HEK293T (cell line): Measurements from ENCODE around the gene ARHGEF25.
"Not testable (repeated sequence)": the region's sequence is repeated elsewhere in the genome, so short reads cannot be mapped to it uniquely, and the experiment has no call there.

ENCODE experiments used
- CTCF ChIA-PET: fragments of 350-600 bp; formaldehyde crosslinking; extraction: SDS; loops from one replicate; lab custom pipeline; 2021; ENCODE audit warnings: antibody characterized with exemption, inconsistent platforms; lab: Yijun Ruan, JAX
- POLR2A ChIA-PET: fragments of 350-600 bp; formaldehyde crosslinking; extraction: SDS; loops from one replicate; lab custom pipeline; 2020; ENCODE audit warnings: antibody characterized with exemption, inconsistent platforms; lab: Yijun Ruan, JAX
- DNase-seq: peaks from one replicate; pipeline ENCODE4 v3.0.0; 2012; ENCODE audit warnings: mixed read lengths; ENCODE audit errors: extremely low spot score
- ARNT ChIP-seq: fragments of 450-650 bp; IDR thresholded peaks from 2 replicates; pipeline ENCODE4 v1.6.1; 2017; ENCODE audit warnings: mild to moderate bottlenecking
- BHLHE40 ChIP-seq: fragments of 450-650 bp; IDR thresholded peaks from 2 replicates; pipeline ENCODE4 v1.6.1; 2016; ENCODE audit warnings: mild to moderate bottlenecking, moderate library complexity, borderline replicate concordance
- CTBP1 ChIP-seq: fragments of 450-650 bp; IDR thresholded peaks from 2 replicates; pipeline ENCODE4 v1.6.1; 2016; ENCODE audit warnings: borderline replicate concordance
- ELF4 ChIP-seq: fragments of 450-650 bp; IDR thresholded peaks from 2 replicates; pipeline ENCODE4 v1.6.1; 2017; ENCODE audit warnings: antibody characterized with exemption
- FOXA1 ChIP-seq: fragments of 450-650 bp; IDR thresholded peaks from 2 replicates; pipeline ENCODE4 v1.6.1; 2016; ENCODE audit warnings: mild to moderate bottlenecking
- FOXK2 ChIP-seq: fragments of 450-650 bp; IDR thresholded peaks from 2 replicates; pipeline ENCODE4 v1.6.1; 2016; ENCODE audit warnings: mild to moderate bottlenecking
- FOXM1 ChIP-seq: fragments of 450-650 bp; IDR thresholded peaks from 2 replicates; pipeline ENCODE4 v1.6.1; 2017; ENCODE audit warnings: mild to moderate bottlenecking, borderline replicate concordance
- HDGF ChIP-seq: fragments of 450-650 bp; IDR thresholded peaks from 2 replicates; pipeline ENCODE4 v1.6.1; 2017; ENCODE audit warnings: antibody characterized with exemption, borderline replicate concordance
- L3MBTL2 ChIP-seq: fragments of 450-650 bp; conservative IDR thresholded peaks from 2 replicates; pipeline ENCODE4 v1.6.1; 2016; ENCODE audit warnings: mild to moderate bottlenecking
- LEF1 ChIP-seq: fragments of 450-650 bp; IDR thresholded peaks from 2 replicates; pipeline ENCODE4 v1.6.1; 2017; ENCODE audit warnings: mild to moderate bottlenecking, borderline replicate concordance
- NFRKB ChIP-seq: fragments of 450-650 bp; IDR thresholded peaks from 2 replicates; pipeline ENCODE4 v1.6.1; 2016; ENCODE audit warnings: mild to moderate bottlenecking, moderate library complexity
- SP1 ChIP-seq: fragments of 450-650 bp; IDR thresholded peaks from 2 replicates; pipeline ENCODE4 v1.6.1; 2017
- SUZ12 ChIP-seq: fragments of 450-650 bp; IDR thresholded peaks from 2 replicates; pipeline ENCODE4 v1.6.1; 2016; ENCODE audit warnings: mild to moderate bottlenecking
- TARDBP ChIP-seq: fragments of 450-650 bp; IDR thresholded peaks from 2 replicates; pipeline ENCODE4 v1.6.1; 2016
- ZNF384 ChIP-seq: fragments of 450-650 bp; IDR thresholded peaks from 2 replicates; pipeline ENCODE4 v1.6.1; 2016
- TF ChIP-seq, protein P1 (sequence below): fragments of 450-650 bp; IDR thresholded peaks from 2 replicates; pipeline ENCODE4 v1.6.1; 2016

Gene ARHGEF25

GRCh38 chr12:57638096-57638495, 26.9 kb downstream of the ARHGEF25 start:
- POLR2A ChIA-PET, result interaction anchor here (1.2 kb wide), 1 partner anchor 107 kb away, joined by 4 read pairs; the partner anchor contains the start of gene TSPAN31
- no peak for DNase-seq
- CTCF ChIA-PET, result no interaction called here
- TF ChIP-seq BHLHE40, result no peak
- TF ChIP-seq FOXA1, result no peak
- TF ChIP-seq CTBP1, result no peak
- no peak for TF ChIP-seq TARDBP
- no peak for TF ChIP-seq NFRKB
- no peak for TF ChIP-seq SUZ12
- TF ChIP-seq FOXM1, result no peak
- no peak for TF ChIP-seq ARNT
- TF ChIP-seq L3MBTL2, result no peak

DNA sequence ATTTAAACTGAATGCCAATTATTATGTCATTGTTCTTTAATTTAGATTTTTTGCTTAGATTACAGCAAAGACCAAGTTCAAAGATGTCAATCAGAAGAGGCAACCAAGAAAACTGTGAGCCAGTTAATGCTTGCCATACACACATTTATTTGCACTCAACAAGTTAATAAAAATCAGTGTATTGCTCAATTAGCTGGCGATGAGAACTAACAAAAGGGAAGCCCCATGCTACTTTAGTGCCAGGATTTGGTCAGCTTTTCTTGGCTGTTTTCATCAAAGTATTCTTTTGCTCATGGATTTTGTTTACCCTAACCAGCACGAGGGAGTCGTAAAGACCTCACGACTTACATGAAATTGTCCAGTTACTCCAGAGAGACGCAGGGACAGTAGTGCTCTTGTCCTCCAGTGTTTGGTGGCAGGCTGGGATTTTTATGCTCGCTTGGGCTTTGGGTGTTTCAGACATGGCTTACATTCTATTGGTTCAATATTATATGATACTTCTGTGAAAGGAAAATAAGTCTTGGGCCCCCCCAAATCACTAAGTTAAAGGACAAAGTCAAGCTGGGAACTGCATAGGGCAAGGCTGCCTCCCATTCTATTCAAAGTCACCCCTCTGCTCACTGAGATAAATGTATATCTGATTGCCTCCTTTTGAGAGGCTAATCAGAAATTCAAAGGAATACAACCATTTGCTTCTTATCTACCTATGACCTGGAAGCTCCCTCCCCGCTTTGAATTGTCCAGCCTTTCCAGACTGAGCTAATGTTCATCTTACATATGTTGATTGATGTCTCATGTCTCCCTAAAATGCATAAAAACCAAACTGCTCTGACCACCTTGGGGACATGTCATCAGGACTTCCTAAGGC, 29.2 kb downstream of the ARHGEF25 start:
- DNase-seq, result no peak
- ChIA-PET CTCF (interaction anchor here (0.9 to 1.1 kb wide), 2 partner anchors 18 to 86 kb away, joined by 3 to 6 read pairs; no protein-coding TSS in a partner anchor), POLR2A (no interaction called here)
- TF ChIP-seq TARDBP (no peak), FOXA1 (no peak), ZNF384 (no peak), FOXM1 (no peak), ELF4 (no peak), SUZ12 (no peak), LEF1 (no peak)
- TF ChIP-seq, protein P1, sequence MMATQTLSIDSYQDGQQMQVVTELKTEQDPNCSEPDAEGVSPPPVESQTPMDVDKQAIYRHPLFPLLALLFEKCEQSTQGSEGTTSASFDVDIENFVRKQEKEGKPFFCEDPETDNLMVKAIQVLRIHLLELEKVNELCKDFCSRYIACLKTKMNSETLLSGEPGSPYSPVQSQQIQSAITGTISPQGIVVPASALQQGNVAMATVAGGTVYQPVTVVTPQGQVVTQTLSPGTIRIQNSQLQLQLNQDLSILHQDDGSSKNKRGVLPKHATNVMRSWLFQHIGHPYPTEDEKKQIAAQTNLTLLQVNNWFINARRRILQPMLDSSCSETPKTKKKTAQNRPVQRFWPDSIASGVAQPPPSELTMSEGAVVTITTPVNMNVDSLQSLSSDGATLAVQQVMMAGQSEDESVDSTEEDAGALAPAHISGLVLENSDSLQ, result no peak

- ChIA-PET POLR2A (no interaction called here), CTCF (interaction anchor here (0.7 to 1.1 kb wide), 2 partner anchors 20 to 410 kb away, joined by 3 to 6 read pairs; no protein-coding TSS in a partner anchor)
- no peak for TF ChIP-seq L3MBTL2
- no peak for DNase-seq
Observed at GRCh38 chr12:57641699-57642442, 30.6 kb downstream of the ARHGEF25 start.

- POLR2A ChIA-PET, CTCF ChIA-PET, DNase-seq: not testable (repeated sequence)
- TF ChIP-seq ZNF384, result peak; percentile 43; the same call in 1 of the 2 replicates
Observed at GRCh38 chr12:57645990-57646658, 34.9 kb downstream of the ARHGEF25 start.

DNA sequence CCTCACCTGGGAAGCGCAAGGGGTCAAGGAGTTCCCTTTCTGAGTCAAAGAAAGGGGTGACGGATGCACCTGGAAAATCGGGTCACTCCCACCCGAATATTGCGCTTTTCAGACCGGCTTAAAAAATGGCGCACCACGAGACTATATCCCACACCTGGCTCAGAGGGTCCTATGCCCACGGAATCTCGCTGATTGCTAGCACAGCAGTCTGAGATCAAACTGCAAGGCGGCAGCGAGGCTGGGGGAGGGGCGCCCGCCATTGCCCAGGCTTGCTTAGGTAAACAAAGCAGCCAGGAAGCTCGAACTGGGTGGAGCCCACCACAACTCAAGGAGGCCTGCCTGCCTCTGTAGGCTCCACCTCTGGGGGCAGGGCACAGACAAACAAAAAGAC, 35.4 kb downstream of the ARHGEF25 start:
- DNase-seq, CTCF ChIA-PET, POLR2A ChIA-PET: not testable (repeated sequence)

GRCh38 chr12:57654042-57654441, 42.8 kb downstream of the ARHGEF25 start:
- no peak for DNase-seq
- ChIA-PET CTCF (no interaction called here), POLR2A (no interaction called here)
- no peak for TF ChIP-seq BHLHE40
- TF ChIP-seq CTBP1, result no peak
- no peak for TF ChIP-seq FOXM1
- TF ChIP-seq L3MBTL2, result no peak
- TF ChIP-seq, protein P1, result no peak
- no peak for TF ChIP-seq ZNF384
- TF ChIP-seq FOXK2, result no peak
- TF ChIP-seq HDGF, result no peak
- TF ChIP-seq ARNT, result no peak
- TF ChIP-seq SUZ12, result no peak
- no peak for TF ChIP-seq NFRKB
- TF ChIP-seq SP1, result no peak
- TF ChIP-seq TARDBP, result no peak
- no peak for TF ChIP-seq ELF4
- no peak for TF ChIP-seq LEF1
